Aorta (tissue), 5 donors: Measurements from ENCODE around the gene NUBPL. TPM values are rescaled to one million over a fixed set of nuclear protein-coding genes. Genes with fewer than 3 reads are reported as not detected.

Experiments used
- ATAC-seq: fragments of 200-7000 bp; cut with Tn5 transposase; one replicate; pipeline ENCODE4 v1.9.1; 2022; ENCODE audit warnings: moderate library complexity; ENCODE audit not compliant: low FRiP score
- DNase-seq, 2 donors: peaks; one replicate each; pipeline ENCODE4 v3.0.0-alpha.2; 2020
- H3K27ac ChIP-seq, 2 donors: one replicate each; pipeline ENCODE4 v1.5.1; 2013; ENCODE audit warnings: low read length in 2 of 2, mild to moderate bottlenecking in 2 of 2, moderate library complexity in 2 of 2, control low read depth in 1 of 2, inconsistent platforms in 1 of 2, low read depth in 1 of 2
- H3K27me3 ChIP-seq, 2 donors: one replicate each; pipeline ENCODE4 v1.6.1; 2013; ENCODE audit warnings: control low read depth in 1 of 2, low read length in 1 of 2, mild to moderate bottlenecking in 1 of 2, moderate library complexity in 1 of 2; ENCODE audit not compliant: insufficient read depth in 2 of 2, control insufficient read depth in 1 of 2
- H3K36me3 ChIP-seq, 2 donors: one replicate each; pipeline ENCODE4 v1.6.1; 2013; ENCODE audit warnings: control low read depth in 1 of 2, low read length in 1 of 2, mild to moderate bottlenecking in 1 of 2; ENCODE audit not compliant: insufficient read depth in 2 of 2, control insufficient read depth in 1 of 2
- H3K4me1 ChIP-seq, 2 donors: one replicate each; pipeline ENCODE4 v1.6.1; 2013; ENCODE audit warnings: low read length in 2 of 2, control low read depth in 1 of 2, mild to moderate bottlenecking in 1 of 2, moderate library complexity in 1 of 2; ENCODE audit not compliant: insufficient read depth in 2 of 2, control insufficient read depth in 1 of 2
- H3K4me3 ChIP-seq, 2 donors: one replicate each; pipeline ENCODE4 v1.5.1; 2013; ENCODE audit warnings: low read length in 2 of 2, control low read depth in 1 of 2, mild to moderate bottlenecking in 1 of 2
- H3K9me3 ChIP-seq: one replicate; pipeline ENCODE4 v1.6.1; 2013; ENCODE audit warnings: mild to moderate bottlenecking, low read length; ENCODE audit not compliant: control insufficient read depth
- WGBS, 2 donors: extraction: QIAGEN DNeasy Blood & Tissue Kit; methylation state at CpG; one replicate each; pipeline ENCODE4 v1.1.7; 2013; 5-methylcytosine and 5-hydroxymethylcytosine counted together
- intact Hi-C, 2 donors: fragments of 100-400 bp; cut with DNase I; formaldehyde crosslinking; loops; one replicate each; pipeline versions ENCODE4 v1.14.2 to v1.15.0; 2022
- polyA plus RNA-seq, 2 donors: library from polyadenylated mRNA; stranded (reverse); fragments of 200-250 nt; gene quantifications; one replicate each; pipeline ENCODE4 v1.2.3, GENCODE V29; 2013
- total RNA-seq, 2 donors: library from RNA; stranded (reverse); fragmentation: NEBNext Ultra II Directional; extraction: Animal tissue kit (Norgen Biotek cat#: 25700); gene quantifications; one replicate each; pipeline ENCODE4 v1.2.1, GENCODE V29; 2021
- donor health status: healthy with polysubstance abuse.
- donor health status: Bipolar disorder and iron deficiency.
- donor health status: DM: no; HTN: no; CAD: no.
- donor health status: DM: no; HTN: no; CAD: no.
- donor health status: DM: yes; HTN: yes; CAD: no.

Gene NUBPL
- total and polyA plus RNA-seq, 4 donors = 6.6 to 15.9 (median 9.5) TPM

- no peak for ATAC-seq
- H3K27me3 ChIP-seq = no peaks in the 10 kb centered on the region
- H3K36me3 ChIP-seq = no peaks in the 10 kb centered on the region
Measured at GRCh38 chr14:31717294-31718085, 156.3 kb downstream of the NUBPL start.

DNA sequence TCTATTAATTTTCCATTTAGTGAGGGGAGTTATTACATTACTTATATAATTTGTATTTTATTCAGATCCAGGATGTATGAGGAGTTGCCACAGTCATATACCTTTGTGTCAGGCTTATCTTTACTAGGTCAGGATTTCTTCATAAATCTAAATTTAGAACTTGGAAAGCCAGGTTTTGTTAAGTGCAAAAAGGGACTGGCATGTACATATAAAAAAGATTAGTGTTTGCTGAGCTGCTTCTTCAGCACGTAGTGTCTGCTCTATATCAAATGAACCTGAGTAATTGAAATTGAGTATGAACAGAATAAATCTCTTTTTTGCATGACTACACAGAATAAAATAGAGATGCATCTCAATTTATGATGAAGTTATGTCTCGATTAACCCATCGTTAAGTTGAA lies 157.4 kb downstream of the NUBPL start:
- WGBS, 2 donors = 95 to 96% methylated on average over 3 of the region's 3 CpGs
- Histone ChIP-seq H3K27ac (no peak overlapping the region), H3K9me3 (no peaks in the 10 kb centered on the region), H3K27me3 (no peaks in the 10 kb centered on the region), H3K4me1 (peaks cover 0 to 2% of the 10 kb centered on the region in 2 donors), H3K4me3 (no peak overlapping the region), H3K36me3 (no peaks in the 10 kb centered on the region)
- intact Hi-C loops = no loop called here
- DNase-seq (no peak), ATAC-seq (no peak)

More at GRCh38 chr14:31717294-31718085, 156.3 kb downstream of the NUBPL start:
- no peak for DNase-seq
- Histone ChIP-seq H3K27ac (no peak overlapping the region), H3K4me1 (peaks cover 0 to 2% of the 10 kb centered on the region in 2 donors), H3K4me3 (no peak overlapping the region), H3K9me3 (no peaks in the 10 kb centered on the region)
- WGBS, 2 donors = 29 to 34% methylated on average over 3 of the region's 3 CpGs
- intact Hi-C loops = no loop called here

- H3K36me3 ChIP-seq = no peaks in the 10 kb centered on the region
- H3K4me1 ChIP-seq = peaks cover 0 to 2% of the 10 kb centered on the region in 2 donors
- no peaks in the 10 kb centered on the region for H3K27me3 ChIP-seq
- ATAC-seq (no peak), DNase-seq (no peak)
- H3K27ac ChIP-seq = no peak overlapping the region
- no peak overlapping the region for H3K4me3 ChIP-seq
- H3K9me3 ChIP-seq = no peaks in the 10 kb centered on the region
- 93 to 96% methylated on average over 5 of the region's 5 CpGs for WGBS, 2 donors
- intact Hi-C loops = no loop called here
Measured at GRCh38 chr14:31718985-31719384, 157.8 kb downstream of the NUBPL start.

DNA sequence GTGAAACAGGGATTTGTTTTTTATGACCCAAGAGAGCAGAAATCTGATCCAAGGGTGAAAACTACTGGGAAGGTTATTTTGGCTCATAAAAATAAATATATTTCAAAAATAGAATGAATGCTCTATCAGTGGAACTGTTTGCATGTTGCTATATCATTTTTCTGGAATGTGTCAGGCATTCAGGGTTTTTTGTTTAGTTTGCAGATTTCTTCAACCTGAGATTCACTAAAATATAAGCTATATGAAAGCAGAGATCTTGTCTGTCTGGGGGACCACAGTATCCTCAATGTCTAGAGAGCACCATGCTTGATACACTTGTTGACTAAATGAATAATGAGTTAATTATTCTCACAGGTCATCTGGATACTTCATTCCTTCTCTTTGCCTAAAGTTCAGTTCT lies 165.1 kb downstream of the NUBPL start:
- no peak for DNase-seq
- intact Hi-C loops = no loop called here
- no peak for ATAC-seq
- no peak overlapping the region for H3K4me3 ChIP-seq
- no peaks in the 10 kb centered on the region for H3K4me1 ChIP-seq
- no peak overlapping the region for H3K27ac ChIP-seq
- no peaks in the 10 kb centered on the region for H3K36me3 ChIP-seq
- no peaks in the 10 kb centered on the region for H3K27me3 ChIP-seq
- no peaks in the 10 kb centered on the region for H3K9me3 ChIP-seq

- intact Hi-C loops = no loop called here
- Histone ChIP-seq H3K4me1 (no peaks in the 10 kb centered on the region), H3K9me3 (no peaks in the 10 kb centered on the region), H3K27ac (no peak overlapping the region), H3K4me3 (no peak overlapping the region), H3K27me3 (no peaks in the 10 kb centered on the region), H3K36me3 (no peaks in the 10 kb centered on the region)
- ATAC-seq (no peak), DNase-seq (no peak)
Measured at GRCh38 chr14:31727797-31728196, 166.6 kb downstream of the NUBPL start.

- Histone ChIP-seq H3K4me1 (no peaks in the 10 kb centered on the region), H3K36me3 (no peaks in the 10 kb centered on the region), H3K4me3 (no peak overlapping the region), H3K27me3 (no peaks in the 10 kb centered on the region), H3K9me3 (peaks cover 2% of the 10 kb centered on the region), H3K27ac (no peak overlapping the region)
- no peak for DNase-seq
- intact Hi-C loops = no loop called here
- no peak for ATAC-seq
- WGBS, 2 donors = 65 to 77% methylated on average over 1 of the region's 1 CpG
Measured at GRCh38 chr14:31740688-31741087, 179.5 kb downstream of the NUBPL start.

DNA sequence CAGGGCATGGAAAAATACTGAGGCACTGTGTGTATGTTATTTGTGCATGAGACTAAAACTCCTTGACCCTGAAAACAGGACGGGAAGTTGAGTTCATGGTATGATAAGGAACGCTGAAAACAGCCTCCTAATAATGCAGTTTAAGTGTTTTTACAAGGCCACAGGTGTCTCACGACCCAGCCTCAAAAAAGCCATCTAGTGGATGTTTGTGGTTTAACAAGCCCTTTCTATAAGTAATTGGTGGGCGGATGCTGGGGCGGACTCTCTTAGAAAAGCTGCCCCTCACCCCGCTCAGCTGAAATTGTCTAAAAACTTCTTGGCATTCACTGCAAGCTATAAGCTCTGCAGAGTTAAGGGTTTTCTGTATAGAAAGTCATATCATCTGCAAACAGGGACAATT lies 184.5 kb downstream of the NUBPL start:
- no peaks in the 10 kb centered on the region for H3K27me3 ChIP-seq
- no peaks in the 10 kb centered on the region for H3K36me3 ChIP-seq
- peaks cover 2% of the 10 kb centered on the region for H3K9me3 ChIP-seq
- no peaks in the 10 kb centered on the region for H3K4me1 ChIP-seq
- DNase-seq (no peak), ATAC-seq (no peak)
- intact Hi-C loops = no loop called here
- no peak overlapping the region for H3K4me3 ChIP-seq
- WGBS, 2 donors = 90 to 92% methylated on average over 6 of the region's 6 CpGs
- no peak overlapping the region for H3K27ac ChIP-seq

DNA sequence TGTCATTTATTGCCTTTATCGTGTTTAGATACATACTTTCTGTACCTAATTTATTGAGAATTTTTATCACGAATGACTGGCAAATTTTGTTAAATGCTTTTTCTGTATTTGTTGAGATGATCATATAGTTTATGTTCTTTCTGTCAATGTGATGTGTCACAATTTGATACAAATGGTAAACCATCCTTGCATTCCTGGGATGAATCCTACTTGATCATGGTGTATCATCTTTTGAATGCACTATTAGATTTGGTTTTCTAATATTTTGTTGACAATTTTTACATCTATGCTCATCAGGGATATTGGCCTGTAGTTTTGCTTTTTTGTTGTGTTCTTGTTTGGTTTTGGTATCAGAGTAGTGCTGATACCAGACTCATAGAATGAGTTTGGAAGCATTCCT lies 185.1 kb downstream of the NUBPL start:
- intact Hi-C loops = no loop called here
- Histone ChIP-seq H3K4me1 (no peaks in the 10 kb centered on the region), H3K9me3 (no peaks in the 10 kb centered on the region), H3K27me3 (no peaks in the 10 kb centered on the region), H3K36me3 (no peaks in the 10 kb centered on the region), H3K27ac (no peak overlapping the region), H3K4me3 (no peak overlapping the region)
- ATAC-seq (no peak), DNase-seq (no peak)
- 95 to 97% methylated on average over 2 of the region's 2 CpGs for WGBS, 2 donors

DNA sequence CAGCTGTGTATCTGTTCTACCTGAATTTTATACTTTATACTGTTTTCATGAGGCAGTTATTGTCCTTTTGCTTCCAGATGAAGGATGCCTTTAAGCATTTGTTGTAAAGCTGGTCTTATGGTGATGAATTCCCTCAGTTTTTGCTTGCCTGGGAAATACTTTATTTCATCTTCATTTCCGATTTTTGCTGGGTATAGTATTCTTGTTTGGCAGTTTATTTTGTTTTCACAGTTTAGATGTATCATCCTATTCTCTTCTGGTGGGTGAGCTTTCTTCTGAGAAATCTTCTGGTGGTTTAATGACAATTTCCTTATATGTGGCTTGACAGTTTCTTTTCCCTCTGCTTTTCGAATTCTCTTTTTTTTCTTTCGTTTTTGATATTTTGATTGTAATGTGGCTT lies 188.1 kb downstream of the NUBPL start:
- H3K36me3 ChIP-seq = no peaks in the 10 kb centered on the region
- intact Hi-C loops = no loop called here
- no peaks in the 10 kb centered on the region for H3K4me1 ChIP-seq
- H3K27ac ChIP-seq = no peak overlapping the region
- H3K4me3 ChIP-seq = no peak overlapping the region
- DNase-seq = no peak
- H3K27me3 ChIP-seq = no peaks in the 10 kb centered on the region
- H3K9me3 ChIP-seq = peaks cover 3% of the 10 kb centered on the region
- WGBS, 2 donors = 96% methylated on average over 3 of the region's 3 CpGs
- ATAC-seq = no peak
